Measurements from ENCODE around the gene CEP57L1. TPM values are rescaled to one million over a fixed set of nuclear protein-coding genes. Genes with fewer than 3 reads are reported as not detected.

CEP57L1 gene
- total RNA-seq, 4 donors from 2014 or later: 17.3 to 28.3 (median 27.3) TPM

DNA sequence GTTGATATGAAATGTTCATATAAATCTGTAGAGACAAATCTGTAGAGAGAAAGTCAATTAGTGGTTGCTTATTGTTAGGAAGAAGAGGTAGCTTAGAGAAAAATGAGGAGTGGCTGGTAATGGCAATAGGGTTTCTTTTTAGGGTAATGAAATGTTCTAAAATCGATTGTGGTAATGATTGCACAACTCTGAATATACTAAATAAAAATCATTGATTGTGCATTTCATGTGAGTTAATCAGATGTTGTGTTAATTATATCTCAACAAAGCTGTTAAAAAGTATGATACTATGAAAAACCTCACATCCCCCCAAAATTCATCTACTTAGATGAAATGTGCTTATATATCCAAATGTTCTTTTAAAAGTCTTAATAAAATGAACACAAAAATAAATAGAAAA is 84.2 kb downstream of the CEP57L1 start:
- Histone ChIP-seq H3K4me3 (no peak overlapping the region), H3K9me3 (peaks cover 0 to 6% (median 0%) of the 10 kb centered on the region in 4 donors), H3K27me3 (no peaks in the 10 kb centered on the region), H3K4me1 (peaks cover 0 to 11% (median 0%) of the 10 kb centered on the region in 4 donors), H3K36me3 (no peaks in the 10 kb centered on the region), H3K27ac (no peak overlapping the region)
- WGBS, 2 donors: 76 to 88% methylated on average over 1 of the region's 1 CpG
- no peak for DNase-seq (ENCODE audit: low spot score in 2 of 2)
- TF ChIP-seq CTCF (IDR thresholded peaks at IDR 0.05): no peak
- TF ChIP-seq POLR2A (IDR thresholded peaks at IDR 0.05): no peak
- TF ChIP-seq EP300 (IDR thresholded peaks at IDR 0.05): no peak

DNA sequence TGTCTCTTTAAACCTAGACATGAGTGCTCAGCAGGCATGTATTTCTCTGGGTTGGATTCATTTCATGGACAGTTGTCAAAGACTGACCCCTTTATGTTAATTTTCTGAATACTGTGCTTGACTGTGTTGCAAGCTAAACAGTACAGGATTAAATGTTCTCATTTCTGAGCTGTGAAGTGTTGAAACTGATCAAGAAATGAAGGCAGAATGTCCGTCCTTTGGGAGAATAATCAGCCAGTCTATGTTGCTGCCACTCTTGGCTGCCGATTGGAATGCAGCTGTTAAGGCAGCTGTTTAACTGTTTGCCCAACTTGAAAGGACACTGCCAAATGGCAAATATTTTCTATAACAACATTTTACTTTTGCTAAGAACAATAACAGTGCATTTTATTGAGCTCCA is 87.3 kb downstream of the CEP57L1 start:
- no peak overlapping the region for H3K4me3 ChIP-seq
- 17 to 26% methylated on average over 2 of the region's 2 CpGs for WGBS, 2 donors
- H3K9me3 ChIP-seq: no peaks in the 10 kb centered on the region
- DNase-seq (ENCODE audit: low spot score in 2 of 2): no peak
- H3K27ac ChIP-seq: no peak overlapping the region
- H3K36me3 ChIP-seq: no peaks in the 10 kb centered on the region
- peaks cover 0 to 12% (median 0%) of the 10 kb centered on the region in 4 donors for H3K4me1 ChIP-seq
- no peaks in the 10 kb centered on the region for H3K27me3 ChIP-seq
- TF ChIP-seq EP300 (IDR thresholded peaks at IDR 0.05) (peak in 1 of 2 donors; percentile 12), POLR2A (IDR thresholded peaks at IDR 0.05) (no peak)

GRCh38 chr6:109183109-109183650 is 87.9 kb downstream of the CEP57L1 start:
- Histone ChIP-seq H3K27me3 (no peaks in the 10 kb centered on the region), H3K36me3 (no peaks in the 10 kb centered on the region), H3K27ac (no peak overlapping the region), H3K9me3 (no peaks in the 10 kb centered on the region), H3K4me1 (peaks cover 0 to 18% (median 0%) of the 10 kb centered on the region in 4 donors), H3K4me3 (no peak overlapping the region)
- DNase-seq (ENCODE audit: low spot score in 2 of 2): no peak
- TF ChIP-seq POLR2A (IDR thresholded peaks at IDR 0.05): no peak
- no peak for TF ChIP-seq CTCF (IDR thresholded peaks at IDR 0.05)
- WGBS, 2 donors: 21 to 53% methylated on average over 2 of the region's 2 CpGs

- no peak for DNase-seq (ENCODE audit: low spot score in 2 of 2)
- Histone ChIP-seq H3K9me3 (no peaks in the 10 kb centered on the region), H3K27me3 (no peaks in the 10 kb centered on the region), H3K4me3 (no peak overlapping the region), H3K36me3 (no peaks in the 10 kb centered on the region), H3K27ac (no peak overlapping the region), H3K4me1 (peaks cover 0 to 18% (median 0%) of the 10 kb centered on the region in 4 donors)
- 69 to 73% methylated on average over 3 of the region's 3 CpGs for WGBS, 2 donors
- no peak for TF ChIP-seq EP300 (IDR thresholded peaks at IDR 0.05)
- TF ChIP-seq POLR2A (IDR thresholded peaks at IDR 0.05): no peak
- TF ChIP-seq CTCF (IDR thresholded peaks at IDR 0.05): no peak
Measured at GRCh38 chr6:109184638-109185037, 89.3 kb downstream of the CEP57L1 start.

DNA sequence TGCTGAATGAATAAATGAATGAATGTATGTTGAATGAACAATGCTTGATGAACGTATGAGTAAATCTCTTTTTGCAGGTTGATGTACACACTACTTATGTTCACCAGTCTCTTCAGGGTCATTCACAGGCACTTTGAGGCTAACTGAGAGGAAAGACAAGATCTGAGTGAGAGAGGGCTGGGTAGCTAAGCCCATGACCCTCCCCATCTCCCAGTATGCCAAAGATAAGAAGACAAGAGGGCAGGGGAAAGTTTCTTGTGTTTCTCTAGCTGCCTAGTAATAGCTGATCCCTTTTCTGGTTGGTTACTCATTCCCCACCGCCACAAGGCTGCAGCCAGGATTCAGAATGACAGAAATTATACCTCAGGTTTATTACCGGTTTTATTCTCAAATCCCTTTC is 90.7 kb downstream of the CEP57L1 start:
- Histone ChIP-seq H3K4me3 (no peak overlapping the region), H3K27me3 (no peaks in the 10 kb centered on the region), H3K27ac (no peak overlapping the region), H3K4me1 (peaks cover 0 to 18% (median 0%) of the 10 kb centered on the region in 4 donors), H3K9me3 (peaks cover 0 to 1% (median 0%) of the 10 kb centered on the region in 4 donors), H3K36me3 (no peaks in the 10 kb centered on the region)
- TF ChIP-seq CTCF (IDR thresholded peaks at IDR 0.05) (no peak), POLR2A (IDR thresholded peaks at IDR 0.05) (no peak), EP300 (IDR thresholded peaks at IDR 0.05) (no peak)
- DNase-seq (ENCODE audit: low spot score in 2 of 2): no peak
- whole genome bisulfite sequencing, 2 donors: 56 to 58% methylated on average over 3 of the region's 3 CpGs
